GM12892 (cell line): Measurements from ENCODE around the gene SIAH1.

ENCODE experiments used
- POLR2A ChIP-seq: IDR thresholded peaks from 2 replicates; pipeline ENCODE4 v1.6.1; 2011; ENCODE audit warnings: low read depth, low read length, control low read depth
- POLR2AphosphoS5 ChIP-seq: IDR thresholded peaks from 2 replicates; pipeline ENCODE4 v1.6.1; 2011; ENCODE audit warnings: low read depth, low read length, control low read depth
- TAF1 ChIP-seq: IDR thresholded peaks from 2 replicates; pipeline ENCODE4 v1.6.1; 2011; ENCODE audit warnings: low read depth, mild to moderate bottlenecking, control low read depth, low read length, borderline replicate concordance

DNA sequence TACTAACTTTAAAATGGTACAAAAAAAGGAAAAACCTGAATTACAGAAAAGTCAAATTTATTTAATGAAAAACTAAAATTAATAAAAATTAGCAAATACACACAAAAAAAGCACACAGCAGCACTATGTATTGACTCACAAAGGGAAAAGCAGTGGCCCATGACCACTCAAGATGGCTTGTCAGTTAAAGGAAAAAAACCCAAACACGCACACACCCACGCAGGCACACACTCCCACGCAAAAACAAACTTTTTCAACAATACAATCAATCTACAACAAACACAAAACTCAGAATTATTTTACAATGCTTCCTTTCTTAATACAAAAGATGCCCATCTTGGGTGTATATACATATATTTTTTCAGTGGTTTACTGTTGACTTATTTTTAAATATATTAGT, 24.2 kb downstream of the SIAH1 start:
- no peak for TF ChIP-seq POLR2A
- TF ChIP-seq TAF1, result no peak
- no peak for TF ChIP-seq POLR2AphosphoS5
